ENCODE results near the gene SPPL2C. TPM values are rescaled to one million over a fixed set of nuclear protein-coding genes. Genes with fewer than 3 reads are reported as not detected.

SPPL2C gene
- total RNA-seq, 1 experiment from 2014 or later: not detected

DNA sequence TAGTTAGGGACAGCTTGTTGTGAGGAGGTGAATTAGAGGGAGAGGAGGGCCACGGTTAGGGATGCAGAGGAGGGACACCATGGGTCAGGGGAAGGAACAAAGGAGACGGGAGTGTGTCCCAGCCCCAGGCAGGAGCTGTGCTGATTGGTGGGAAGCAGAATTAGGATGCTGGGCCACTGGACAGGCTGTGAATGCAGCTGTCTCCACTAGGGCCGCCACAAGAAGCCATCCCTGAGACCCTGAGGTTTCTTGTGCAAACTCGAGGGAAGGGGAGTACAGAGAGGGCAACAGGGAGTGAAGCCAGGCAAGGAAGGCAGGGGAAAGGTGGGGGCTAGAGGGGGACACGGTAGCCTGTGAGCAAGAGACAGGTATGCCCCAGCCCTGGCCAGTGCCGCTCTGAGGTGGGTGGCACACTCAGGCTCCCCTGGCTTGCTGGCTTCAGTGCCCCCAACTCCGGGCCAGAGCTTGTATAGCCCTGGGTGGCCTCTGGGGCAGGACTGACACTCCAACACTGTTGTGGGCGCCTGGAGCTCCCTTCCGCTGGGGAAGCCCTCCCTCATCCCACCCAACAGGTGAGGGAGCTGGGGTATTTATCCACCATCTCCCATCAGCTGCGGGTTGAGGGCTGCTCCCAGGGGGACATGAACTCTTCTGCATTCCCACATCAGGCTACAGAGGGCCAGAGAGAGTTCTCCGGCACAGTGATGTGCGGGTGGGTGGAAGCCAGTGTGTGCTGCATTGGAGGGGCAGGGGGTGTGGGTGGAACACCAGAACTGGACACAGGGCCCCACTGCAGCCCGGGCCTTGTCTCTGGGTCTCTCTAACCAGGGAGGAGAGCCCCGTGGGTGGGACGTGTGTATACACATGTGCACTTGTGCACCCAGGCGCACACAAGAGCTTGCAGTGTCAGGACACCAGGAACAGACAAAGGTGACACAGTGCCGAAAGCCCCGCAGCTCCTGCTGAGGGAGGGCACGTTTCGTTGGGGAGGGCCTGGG lies 8.3 kb upstream of the SPPL2C start:
- H3K4me1 ChIP-seq (ENCODE audit: low read length): no peaks in the 10 kb centered on the region
- H3K79me2 ChIP-seq (ENCODE audit: low read length): no peaks in the 10 kb centered on the region
- H3K9me2 ChIP-seq (replicated peaks; ENCODE audit: insufficient read depth, low read length): no peaks in the 10 kb centered on the region
- H3K27me3 ChIP-seq (ENCODE audit: low read length): no peaks in the 10 kb centered on the region
- no peak overlapping the region for H3K9ac ChIP-seq (ENCODE audit: low read length)
- no peak overlapping the region for H3K27ac ChIP-seq (ENCODE audit: low read length)
- no peaks in the 10 kb centered on the region for H3K36me3 ChIP-seq (ENCODE audit: insufficient read depth, low read length)
- no peak overlapping the region for H2AFZ ChIP-seq (ENCODE audit: low read length)
- no peak overlapping the region for H3K4me3 ChIP-seq (ENCODE audit: low read length)
- no peak for DNase-seq
- no peaks in the 10 kb centered on the region for H3K9me3 ChIP-seq (ENCODE audit: low read length)
- no peak overlapping the region for H3K4me2 ChIP-seq (ENCODE audit: low read depth, low read length, poor library complexity, severe bottlenecking)
- H4K20me1 ChIP-seq (ENCODE audit: insufficient read depth, low read depth, low read length): no peaks in the 10 kb centered on the region

DNA sequence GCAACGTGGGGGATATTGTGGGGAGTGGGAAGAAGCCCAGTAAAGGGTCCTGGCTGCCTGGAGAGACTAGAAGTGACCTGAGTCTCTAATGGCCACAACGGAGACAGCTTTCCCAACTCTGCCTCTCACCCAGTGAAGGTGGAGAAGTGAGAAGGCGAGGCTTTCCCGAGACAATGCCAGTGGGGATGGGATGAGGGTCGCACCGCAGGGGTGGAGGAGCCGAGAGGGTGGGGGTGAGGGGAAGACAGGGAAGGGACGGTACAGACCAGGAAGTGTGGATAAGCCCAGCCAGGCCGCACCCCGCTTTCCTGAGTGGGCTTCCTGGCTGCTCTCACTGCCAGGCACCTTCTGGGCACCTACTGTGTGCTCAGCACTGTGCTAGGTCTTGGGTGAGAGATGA lies 7.5 kb upstream of the SPPL2C start:
- Histone ChIP-seq H3K27me3 (ENCODE audit: low read length) (no peaks in the 10 kb centered on the region), H3K9ac (ENCODE audit: low read length) (no peak overlapping the region), H3K9me2 (replicated peaks; ENCODE audit: insufficient read depth, low read length) (no peaks in the 10 kb centered on the region), H4K20me1 (ENCODE audit: insufficient read depth, low read depth, low read length) (no peaks in the 10 kb centered on the region), H3K4me1 (ENCODE audit: low read length) (no peaks in the 10 kb centered on the region), H2AFZ (ENCODE audit: low read length) (no peak overlapping the region), H3K27ac (ENCODE audit: low read length) (no peak overlapping the region), H3K4me2 (ENCODE audit: low read depth, low read length, poor library complexity, severe bottlenecking) (no peak overlapping the region), H3K36me3 (ENCODE audit: insufficient read depth, low read length) (no peaks in the 10 kb centered on the region), H3K9me3 (ENCODE audit: low read length) (no peaks in the 10 kb centered on the region), H3K79me2 (ENCODE audit: low read length) (no peaks in the 10 kb centered on the region), H3K4me3 (ENCODE audit: low read length) (no peak overlapping the region)
- no peak for DNase-seq

DNA sequence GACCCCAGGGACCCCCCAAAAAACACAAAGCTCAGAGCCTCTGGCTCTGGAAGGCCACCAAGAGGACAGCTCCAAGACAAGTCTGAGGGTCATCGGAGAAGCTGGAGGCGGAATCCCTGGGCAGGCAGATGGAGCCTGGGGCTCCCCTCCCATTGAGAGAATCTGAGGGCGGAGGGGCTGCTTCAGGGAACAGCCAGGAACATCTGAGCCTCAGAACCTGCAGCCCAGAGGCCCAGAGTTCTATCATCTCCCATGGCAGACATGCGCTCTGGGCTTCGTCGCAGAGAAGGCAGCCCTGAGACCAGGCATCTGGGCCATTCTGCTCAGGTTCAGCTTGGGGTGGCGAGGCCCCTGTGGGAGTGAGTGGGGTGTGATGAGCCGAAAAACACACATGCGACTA lies 7.1 kb upstream of the SPPL2C start:
- no peaks in the 10 kb centered on the region for H3K27me3 ChIP-seq (ENCODE audit: low read length)

DNA sequence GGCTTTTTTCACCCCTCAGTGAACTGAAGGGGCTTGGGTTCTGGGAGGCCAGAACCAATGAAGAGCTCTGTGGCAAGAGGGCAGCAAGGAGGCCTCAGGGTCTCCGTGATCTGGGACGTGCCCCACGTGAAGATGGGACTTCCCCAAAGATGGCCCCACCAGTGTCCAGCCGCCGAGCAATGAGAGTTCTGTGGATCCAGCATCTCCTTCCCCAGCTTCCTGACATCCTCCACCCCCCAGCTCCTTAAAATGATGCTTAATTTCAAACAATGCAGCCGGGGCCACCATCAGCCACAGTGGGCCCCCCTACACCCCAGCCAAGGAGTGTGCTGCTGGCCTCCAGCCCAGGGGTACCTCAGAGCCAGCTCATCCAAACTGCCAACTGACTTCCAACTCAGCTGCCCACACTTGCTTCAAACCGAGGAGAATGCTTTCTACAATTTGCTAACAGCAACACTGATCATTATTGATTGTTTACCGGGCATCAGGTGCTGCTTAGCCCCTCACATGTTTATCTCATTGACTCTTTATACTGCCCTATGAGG lies 5.9 kb upstream of the SPPL2C start:
- Histone ChIP-seq H3K27ac (ENCODE audit: low read length) (no peak overlapping the region), H3K4me1 (ENCODE audit: low read length) (no peaks in the 10 kb centered on the region), H3K79me2 (ENCODE audit: low read length) (no peaks in the 10 kb centered on the region), H3K9me2 (replicated peaks; ENCODE audit: insufficient read depth, low read length) (no peaks in the 10 kb centered on the region), H2AFZ (ENCODE audit: low read length) (no peak overlapping the region), H3K4me2 (ENCODE audit: low read depth, low read length, poor library complexity, severe bottlenecking) (no peak overlapping the region), H4K20me1 (ENCODE audit: insufficient read depth, low read depth, low read length) (no peaks in the 10 kb centered on the region), H3K27me3 (ENCODE audit: low read length) (no peaks in the 10 kb centered on the region), H3K36me3 (ENCODE audit: insufficient read depth, low read length) (no peaks in the 10 kb centered on the region), H3K9me3 (ENCODE audit: low read length) (no peaks in the 10 kb centered on the region), H3K4me3 (ENCODE audit: low read length) (no peak overlapping the region), H3K9ac (ENCODE audit: low read length) (no peak overlapping the region)
- DNase-seq: no peak

More for the DNA sequence above, 7.1 kb upstream of the SPPL2C start:
- Histone ChIP-seq H3K79me2 (ENCODE audit: low read length) (no peaks in the 10 kb centered on the region), H3K36me3 (ENCODE audit: insufficient read depth, low read length) (no peaks in the 10 kb centered on the region), H3K27ac (ENCODE audit: low read length) (no peak overlapping the region), H3K9me2 (replicated peaks; ENCODE audit: insufficient read depth, low read length) (no peaks in the 10 kb centered on the region), H3K4me1 (ENCODE audit: low read length) (no peaks in the 10 kb centered on the region), H2AFZ (ENCODE audit: low read length) (no peak overlapping the region), H3K4me2 (ENCODE audit: low read depth, low read length, poor library complexity, severe bottlenecking) (no peak overlapping the region), H3K9ac (ENCODE audit: low read length) (no peak overlapping the region), H3K9me3 (ENCODE audit: low read length) (no peaks in the 10 kb centered on the region), H4K20me1 (ENCODE audit: insufficient read depth, low read depth, low read length) (no peaks in the 10 kb centered on the region), H3K4me3 (ENCODE audit: low read length) (no peak overlapping the region)
- no peak for DNase-seq

DNA sequence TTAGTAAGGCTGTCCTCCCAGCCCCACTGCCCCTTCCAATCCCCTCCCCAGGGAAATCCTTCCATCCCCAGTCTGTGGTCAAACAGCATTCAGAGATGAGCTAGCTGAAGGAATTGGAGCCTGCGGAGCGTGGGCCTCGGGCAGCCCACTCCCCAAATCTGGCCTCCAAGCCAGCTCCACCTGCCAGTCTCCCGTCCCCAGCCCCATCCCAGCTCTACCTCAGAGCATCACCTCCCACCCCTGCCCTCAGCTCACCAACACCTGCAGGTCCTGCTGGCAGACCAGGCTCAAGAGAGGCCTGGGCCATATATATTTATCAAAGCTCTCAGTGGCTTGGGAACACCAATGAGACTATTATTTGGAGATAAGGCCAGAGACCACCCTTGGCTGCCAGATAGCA lies 5.2 kb upstream of the SPPL2C start:
- Histone ChIP-seq H3K4me2 (ENCODE audit: low read depth, low read length, poor library complexity, severe bottlenecking) (no peak overlapping the region), H3K9ac (ENCODE audit: low read length) (no peak overlapping the region), H3K27ac (ENCODE audit: low read length) (no peak overlapping the region), H3K4me3 (ENCODE audit: low read length) (no peak overlapping the region), H3K9me3 (ENCODE audit: low read length) (no peaks in the 10 kb centered on the region), H4K20me1 (ENCODE audit: insufficient read depth, low read depth, low read length) (0 out of 2 replicates have a peak, but pooled peaks cover 4% of the 10 kb centered on the region), H3K79me2 (ENCODE audit: low read length) (no peaks in the 10 kb centered on the region), H3K4me1 (ENCODE audit: low read length) (no peaks in the 10 kb centered on the region), H2AFZ (ENCODE audit: low read length) (no peak overlapping the region), H3K9me2 (replicated peaks; ENCODE audit: insufficient read depth, low read length) (no peaks in the 10 kb centered on the region), H3K36me3 (ENCODE audit: insufficient read depth, low read length) (no peaks in the 10 kb centered on the region), H3K27me3 (ENCODE audit: low read length) (no peaks in the 10 kb centered on the region)
- DNase-seq: no peak

DNA sequence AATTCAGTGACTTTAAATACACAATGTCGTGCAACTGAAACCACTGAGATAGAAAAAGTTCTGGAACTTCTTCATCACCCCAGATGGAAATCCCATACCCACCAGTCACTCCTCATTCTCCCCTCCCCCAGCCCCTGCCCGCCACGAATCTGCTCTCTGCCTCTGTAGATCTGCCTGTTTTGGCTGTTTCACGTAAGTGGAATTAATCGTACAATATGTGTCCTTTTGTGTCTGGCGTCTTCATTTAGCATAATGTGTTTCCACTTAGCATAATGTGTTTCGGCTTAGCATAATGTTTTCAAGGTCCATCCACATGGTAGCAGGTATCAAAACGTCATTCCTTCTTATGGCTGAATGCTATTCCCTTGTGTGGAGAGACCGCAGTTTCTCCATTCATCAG lies 3.5 kb upstream of the SPPL2C start:
- H2AFZ ChIP-seq (ENCODE audit: low read length): no peak overlapping the region

DNA sequence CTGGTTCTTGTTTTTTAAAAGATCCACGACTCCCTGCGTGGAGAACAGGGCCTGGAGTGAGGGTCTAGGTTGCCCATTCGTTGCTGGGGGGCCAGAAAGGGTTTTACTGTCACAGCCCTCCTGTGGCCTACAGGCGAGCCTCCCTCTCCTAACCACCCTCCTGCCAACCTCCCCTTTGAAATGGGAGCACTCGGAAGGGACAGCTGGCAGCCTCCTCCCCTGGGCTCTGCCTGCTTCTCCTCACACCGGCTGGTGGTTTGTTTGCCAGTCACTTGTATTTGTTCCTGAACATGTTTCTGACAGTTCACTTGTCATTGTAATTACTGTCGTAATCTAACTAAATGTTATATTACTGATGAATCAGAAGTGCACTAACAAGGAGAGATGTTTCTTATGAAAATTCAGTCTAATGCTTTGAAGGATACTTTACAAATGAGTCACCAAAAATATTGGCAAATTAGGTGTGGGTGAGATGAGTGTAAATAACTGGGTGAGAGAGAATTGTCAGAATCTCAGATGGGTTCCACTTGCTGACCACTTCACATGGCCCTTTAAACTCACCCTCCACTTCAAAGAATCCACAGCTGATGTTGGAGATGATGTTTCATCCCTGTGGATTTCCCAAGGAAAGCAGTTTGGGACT lies 2.7 kb upstream of the SPPL2C start:
- DNase-seq: no peak
- 0 out of 2 replicates have a peak, but pooled peaks cover 4% of the 10 kb centered on the region for H4K20me1 ChIP-seq (ENCODE audit: insufficient read depth, low read depth, low read length)
- no peaks in the 10 kb centered on the region for H3K4me1 ChIP-seq (ENCODE audit: low read length)

More for the DNA sequence above, 3.5 kb upstream of the SPPL2C start:
- H3K9ac ChIP-seq (ENCODE audit: low read length): no peak overlapping the region
- no peaks in the 10 kb centered on the region for H3K9me3 ChIP-seq (ENCODE audit: low read length)
- no peak overlapping the region for H3K4me3 ChIP-seq (ENCODE audit: low read length)
- no peaks in the 10 kb centered on the region for H3K36me3 ChIP-seq (ENCODE audit: insufficient read depth, low read length)
- H3K79me2 ChIP-seq (ENCODE audit: low read length): no peaks in the 10 kb centered on the region
- H3K27ac ChIP-seq (ENCODE audit: low read length): no peak overlapping the region
- 0 out of 2 replicates have a peak, but pooled peaks cover 4% of the 10 kb centered on the region for H4K20me1 ChIP-seq (ENCODE audit: insufficient read depth, low read depth, low read length)
- no peak for DNase-seq
- no peaks in the 10 kb centered on the region for H3K4me1 ChIP-seq (ENCODE audit: low read length)
- H3K27me3 ChIP-seq (ENCODE audit: low read length): no peaks in the 10 kb centered on the region
- no peak overlapping the region for H3K4me2 ChIP-seq (ENCODE audit: low read depth, low read length, poor library complexity, severe bottlenecking)
- no peaks in the 10 kb centered on the region for H3K9me2 ChIP-seq (replicated peaks; ENCODE audit: insufficient read depth, low read length)

DNA sequence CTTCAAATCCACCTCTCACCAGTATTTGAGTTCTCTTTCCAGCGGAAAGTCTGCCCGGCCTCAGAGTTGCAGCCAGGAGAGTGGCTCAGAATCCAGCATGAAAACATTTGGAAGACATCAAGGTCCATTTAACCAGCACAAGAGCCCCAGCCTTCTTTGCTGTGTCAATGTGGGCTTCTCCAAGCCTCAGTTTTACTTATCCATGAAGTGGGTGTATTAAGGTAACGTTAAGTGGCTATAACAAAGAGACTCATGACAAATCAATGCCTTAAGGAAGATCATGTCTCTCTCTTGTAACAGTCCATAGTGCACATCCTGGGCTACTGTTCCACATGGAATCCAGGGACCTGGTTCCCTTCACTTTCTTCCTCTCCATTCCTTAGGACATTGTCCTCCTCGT lies 959 bp upstream of the SPPL2C start:
- H3K79me2 ChIP-seq (ENCODE audit: low read length): no peaks in the 10 kb centered on the region
- H2AFZ ChIP-seq (ENCODE audit: low read length): no peak overlapping the region
- H3K4me1 ChIP-seq (ENCODE audit: low read length): no peaks in the 10 kb centered on the region
- no peak overlapping the region for H3K4me3 ChIP-seq (ENCODE audit: low read length)
- no peak overlapping the region for H3K9ac ChIP-seq (ENCODE audit: low read length)
- 0 out of 2 replicates have a peak, but pooled peaks cover 4% of the 10 kb centered on the region for H4K20me1 ChIP-seq (ENCODE audit: insufficient read depth, low read depth, low read length)
- no peak for DNase-seq
- H3K27me3 ChIP-seq (ENCODE audit: low read length): no peaks in the 10 kb centered on the region
- H3K36me3 ChIP-seq (ENCODE audit: insufficient read depth, low read length): no peaks in the 10 kb centered on the region
- no peak overlapping the region for H3K4me2 ChIP-seq (ENCODE audit: low read depth, low read length, poor library complexity, severe bottlenecking)
- H3K9me2 ChIP-seq (replicated peaks; ENCODE audit: insufficient read depth, low read length): no peaks in the 10 kb centered on the region
- no peaks in the 10 kb centered on the region for H3K9me3 ChIP-seq (ENCODE audit: low read length)
- H3K27ac ChIP-seq (ENCODE audit: low read length): no peak overlapping the region

More for the DNA sequence above, 2.7 kb upstream of the SPPL2C start:
- Histone ChIP-seq H3K27me3 (ENCODE audit: low read length) (no peaks in the 10 kb centered on the region), H3K4me3 (ENCODE audit: low read length) (no peak overlapping the region), H3K27ac (ENCODE audit: low read length) (no peak overlapping the region), H3K9me3 (ENCODE audit: low read length) (no peaks in the 10 kb centered on the region), H3K4me2 (ENCODE audit: low read depth, low read length, poor library complexity, severe bottlenecking) (no peak overlapping the region), H3K9me2 (replicated peaks; ENCODE audit: insufficient read depth, low read length) (no peaks in the 10 kb centered on the region), H3K9ac (ENCODE audit: low read length) (no peak overlapping the region), H2AFZ (ENCODE audit: low read length) (no peak overlapping the region), H3K36me3 (ENCODE audit: insufficient read depth, low read length) (no peaks in the 10 kb centered on the region), H3K79me2 (ENCODE audit: low read length) (no peaks in the 10 kb centered on the region)
